ENCODE data around the gene CACNA1F. TPM values are rescaled to one million over a fixed set of nuclear protein-coding genes. Genes with fewer than 3 reads are reported as not detected.

Gene CACNA1F
- total RNA-seq, 4 donors from 2014 or later, result 0.21 to 0.40 (median 0.29) TPM; not detected in 1

DNA sequence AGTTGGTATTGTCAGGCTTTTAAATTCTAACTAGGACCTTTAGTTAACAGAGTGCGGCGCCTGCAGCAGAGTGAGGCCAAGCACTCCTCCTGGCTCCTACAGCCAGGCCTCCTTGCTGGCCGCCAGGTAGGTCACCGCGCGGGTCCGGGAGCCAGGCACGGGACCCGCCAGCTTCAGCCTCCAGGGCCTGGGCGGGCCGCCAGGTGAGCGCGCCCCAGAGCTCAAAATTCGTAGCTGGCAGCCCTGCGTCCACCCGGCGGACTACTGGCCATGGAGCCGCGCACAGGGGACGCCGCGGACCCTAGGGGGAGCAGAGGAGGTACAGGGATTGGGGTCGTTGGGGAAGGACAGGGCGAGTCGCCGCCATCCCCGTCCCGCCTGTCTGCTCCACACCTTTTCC, 70.5 kb downstream of the CACNA1F start, which contains the start of gene MAGIX:
Gene MAGIX, plus strand, starts transcription at position 139 of the 400 bp plus-strand sequence. Its CDS starts 132 bp downstream, at position 271.
- Histone ChIP-seq H3K4me3 (peak within 1 kb of the TSS; percentile 49), H3K4me1 (peaks cover 27% of the 10 kb centered on the region), H3K36me3 (no peaks in the 10 kb centered on the region), H3K27me3 (no peaks in the 10 kb centered on the region), H3K27ac (peak within 1 kb of the TSS; percentile 93), H3K9me3 (no peaks in the 10 kb centered on the region)
- no peak for DNase-seq (ENCODE audit: low spot score in 2 of 2)
- 63% methylated on average over 7 of the region's 28 CpGs for WGBS
- no peak for TF ChIP-seq POLR2AphosphoS5 (IDR thresholded peaks at IDR 0.05)
- no peak for TF ChIP-seq EP300 (IDR thresholded peaks at IDR 0.05)
- TF ChIP-seq POLR2A (IDR thresholded peaks at IDR 0.05), result no peak
- TF ChIP-seq CTCF (IDR thresholded peaks at IDR 0.05), result no peak

DNA sequence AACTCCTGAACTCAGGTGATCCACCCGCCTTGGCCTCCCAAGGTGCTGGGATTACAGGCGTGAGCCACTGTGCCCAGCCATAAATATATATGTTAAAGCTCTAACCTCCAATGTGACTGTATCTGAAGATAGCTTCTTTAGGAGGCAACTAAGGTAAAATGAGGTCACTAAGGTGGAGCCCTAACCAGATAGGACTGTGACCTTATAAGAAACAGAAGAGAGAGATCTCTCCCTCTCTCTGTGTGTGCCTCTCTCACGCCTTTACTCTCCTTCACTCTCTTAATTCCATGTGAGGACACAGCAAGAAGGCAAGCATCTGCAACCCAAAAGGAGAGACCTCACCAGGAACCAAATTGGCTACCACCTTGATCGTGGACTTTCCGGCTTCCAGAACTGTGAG, 71.5 kb downstream of the CACNA1F start:
- H3K9me3 ChIP-seq, result no peaks in the 10 kb centered on the region
- H3K27ac ChIP-seq, result no peak overlapping the region
- peaks cover 21% of the 10 kb centered on the region for H3K4me1 ChIP-seq
- H3K36me3 ChIP-seq, result no peaks in the 10 kb centered on the region
- H3K4me3 ChIP-seq, result no peak overlapping the region
- no peak for TF ChIP-seq EP300 (IDR thresholded peaks at IDR 0.05)
- TF ChIP-seq POLR2A (IDR thresholded peaks at IDR 0.05), result no peak
- no peak for TF ChIP-seq CTCF (IDR thresholded peaks at IDR 0.05)
- no peak for TF ChIP-seq POLR2AphosphoS5 (IDR thresholded peaks at IDR 0.05)
- WGBS, result 75% methylated on average over 5 of the region's 5 CpGs
- no peak for DNase-seq (ENCODE audit: low spot score in 2 of 2)
- no peaks in the 10 kb centered on the region for H3K27me3 ChIP-seq

- Histone ChIP-seq H3K9me3 (no peaks in the 10 kb centered on the region), H3K27me3 (no peaks in the 10 kb centered on the region), H3K4me3 (no peak overlapping the region), H3K4me1 (peaks cover 19% of the 10 kb centered on the region), H3K27ac (no peak overlapping the region), H3K36me3 (no peaks in the 10 kb centered on the region)
- WGBS, result 92% methylated on average over 2 of the region's 2 CpGs
- no peak for TF ChIP-seq POLR2A (IDR thresholded peaks at IDR 0.05)
- no peak for TF ChIP-seq EP300 (IDR thresholded peaks at IDR 0.05)
- no peak for TF ChIP-seq CTCF (IDR thresholded peaks at IDR 0.05)
- TF ChIP-seq POLR2AphosphoS5 (IDR thresholded peaks at IDR 0.05), result no peak
- no peak for DNase-seq (ENCODE audit: low spot score in 2 of 2)
Observed at GRCh38 chrX:49160908-49161307, 72.2 kb downstream of the CACNA1F start.

DNA sequence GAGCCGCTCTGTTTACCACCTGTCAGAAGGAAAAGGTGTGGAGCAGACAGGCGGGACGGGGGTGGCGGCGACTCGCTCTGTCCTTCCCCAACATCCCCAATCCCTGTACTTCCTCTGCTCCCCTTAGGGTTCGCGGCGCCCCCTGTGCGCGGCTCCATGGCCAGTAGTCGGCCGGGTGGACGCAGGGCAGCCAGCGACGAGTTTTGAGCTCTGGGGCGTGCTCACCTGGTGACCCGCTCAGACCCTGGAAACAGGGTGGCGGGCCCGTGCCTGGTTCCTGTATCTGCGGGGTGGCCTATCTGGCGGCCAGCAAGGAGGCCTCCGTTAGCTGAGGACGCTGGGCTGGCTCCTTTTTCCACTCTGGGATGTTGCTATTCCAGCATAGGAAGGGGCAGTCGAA, 75.9 kb downstream of the CACNA1F start:
- H3K36me3 ChIP-seq, result no peaks in the 10 kb centered on the region
- H3K4me1 ChIP-seq, result no peaks in the 10 kb centered on the region
- TF ChIP-seq POLR2A (IDR thresholded peaks at IDR 0.05) (no peak), CTCF (IDR thresholded peaks at IDR 0.05) (no peak), POLR2AphosphoS5 (IDR thresholded peaks at IDR 0.05) (no peak), EP300 (IDR thresholded peaks at IDR 0.05) (no peak)
- WGBS, result 76% methylated on average over 20 of the region's 25 CpGs
- no peak overlapping the region for H3K4me3 ChIP-seq
- H3K9me3 ChIP-seq, result no peaks in the 10 kb centered on the region
- no peak overlapping the region for H3K27ac ChIP-seq
- DNase-seq (ENCODE audit: low spot score in 2 of 2), result no peak
- no peaks in the 10 kb centered on the region for H3K27me3 ChIP-seq

DNA sequence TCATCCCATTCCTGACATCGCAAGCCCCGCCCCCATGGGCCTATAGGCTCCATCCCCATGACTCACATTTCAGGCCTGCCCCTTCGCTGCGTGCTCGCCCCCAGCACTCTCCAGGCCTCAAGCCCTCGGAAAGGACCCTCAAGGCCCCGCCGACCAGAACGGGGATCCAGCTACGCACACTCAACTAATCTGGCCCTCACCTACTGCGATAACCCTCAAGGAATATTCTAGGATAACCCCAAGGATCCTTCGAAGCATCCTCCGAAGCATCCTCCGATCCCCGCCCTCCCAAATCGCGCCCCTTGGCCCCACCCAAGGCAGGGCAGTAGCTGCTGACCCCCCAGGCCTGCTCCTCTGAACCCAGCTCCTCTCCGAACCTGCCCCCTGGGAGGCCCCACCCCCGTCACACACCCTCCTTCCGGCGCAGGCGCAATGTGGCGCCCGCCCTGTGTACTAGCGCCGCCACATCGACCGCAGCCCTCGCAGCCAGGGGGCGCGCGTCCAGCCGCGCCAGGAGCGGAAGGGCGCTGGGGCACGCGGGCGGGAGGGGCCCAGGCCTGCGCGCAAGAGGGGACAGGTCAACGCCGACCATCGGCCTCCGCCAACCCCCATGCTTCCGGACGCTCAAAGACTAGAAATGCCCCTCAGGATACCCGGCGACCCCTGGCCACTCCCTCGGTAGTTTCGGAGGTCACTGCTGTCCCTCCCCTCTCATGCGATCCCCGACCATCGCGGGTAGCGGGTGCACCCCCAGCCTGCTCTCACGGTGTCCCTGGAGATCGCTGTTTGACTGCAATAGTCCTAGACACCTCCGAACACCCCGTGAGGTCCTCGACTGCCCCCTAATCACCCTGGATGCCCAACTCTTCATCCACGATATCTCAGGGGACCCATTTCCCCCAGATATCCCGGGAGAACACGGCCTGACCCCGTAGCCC, 77.0 kb downstream of the CACNA1F start:
- H3K9me3 ChIP-seq, result no peaks in the 10 kb centered on the region
- peak; percentile 90 to 92 for DNase-seq (ENCODE audit: low spot score in 2 of 2)
- no peaks in the 10 kb centered on the region for H3K27me3 ChIP-seq
- TF ChIP-seq POLR2A (IDR thresholded peaks at IDR 0.05) (peak in 1 of 2 donors; percentile 25), EP300 (IDR thresholded peaks at IDR 0.05) (no peak), CTCF (IDR thresholded peaks at IDR 0.05) (peak; percentile 24 to 80)
- H3K4me3 ChIP-seq, result peak overlapping the region; percentile 52
- peak overlapping the region; percentile 94 for H3K27ac ChIP-seq
- H3K36me3 ChIP-seq, result no peaks in the 10 kb centered on the region
- H3K4me1 ChIP-seq, result no peaks in the 10 kb centered on the region
- WGBS, result 37% methylated on average over 59 of the region's 65 CpGs

Measured in suprapubic skin (tissue), 4 donors.